ENCODE data around the gene ZNF277.

ZNF277 gene

GRCh38 chr7:112174192-112174591, 32.3 kb upstream of the ZNF277 start:
- Mint-ChIP-seq H3K4me1 (no peaks in the 10 kb centered on the region), H3K27ac (no peak overlapping the region)

GRCh38 chr7:112176241-112176640, 30.3 kb upstream of the ZNF277 start:
- no peaks in the 10 kb centered on the region for H3K36me3 Mint-ChIP-seq
- no peak overlapping the region for H3K4me3 Mint-ChIP-seq
- H3K27ac Mint-ChIP-seq, result no peak overlapping the region
- H3K27me3 Mint-ChIP-seq, result peaks cover 16 to 26% of the 10 kb centered on the region in 2 donors
- no peaks in the 10 kb centered on the region for H3K4me1 Mint-ChIP-seq
- ATAC-seq (replicated peaks) (no peak), DNase-seq (no peak)
- no peaks in the 10 kb centered on the region for H3K9me3 Mint-ChIP-seq

More at GRCh38 chr7:112174192-112174591, 32.3 kb upstream of the ZNF277 start:
- Mint-ChIP-seq H3K27me3 (peaks cover 9 to 26% of the 10 kb centered on the region in 2 donors), H3K36me3 (no peaks in the 10 kb centered on the region), H3K9me3 (no peaks in the 10 kb centered on the region), H3K4me3 (no peak overlapping the region)
- DNase-seq (no peak), ATAC-seq (replicated peaks) (no peak)

- ATAC-seq (replicated peaks), result no peak
- H3K27me3 Mint-ChIP-seq, result peaks cover 16 to 26% of the 10 kb centered on the region in 2 donors
- no peaks in the 10 kb centered on the region for H3K36me3 Mint-ChIP-seq
- H3K4me3 Mint-ChIP-seq, result no peak overlapping the region
- no peak overlapping the region for H3K27ac Mint-ChIP-seq
- H3K9me3 Mint-ChIP-seq, result no peaks in the 10 kb centered on the region
- DNase-seq, result no peak
- H3K4me1 Mint-ChIP-seq, result no peaks in the 10 kb centered on the region
Measured at GRCh38 chr7:112176693-112177415, 29.6 kb upstream of the ZNF277 start.

- ATAC-seq (replicated peaks) (no peak), DNase-seq (no peak)
- H3K4me3 Mint-ChIP-seq, result no peak overlapping the region
- H3K9me3 Mint-ChIP-seq, result no peaks in the 10 kb centered on the region
- H3K4me1 Mint-ChIP-seq, result no peaks in the 10 kb centered on the region
- H3K27me3 Mint-ChIP-seq, result peaks cover 8 to 21% of the 10 kb centered on the region in 2 donors
- no peaks in the 10 kb centered on the region for H3K36me3 Mint-ChIP-seq
- H3K27ac Mint-ChIP-seq, result no peak overlapping the region
Measured at GRCh38 chr7:112180223-112180622, 26.3 kb upstream of the ZNF277 start.

GRCh38 chr7:112182749-112183148, 23.7 kb upstream of the ZNF277 start:
- ATAC-seq (replicated peaks) (no peak), DNase-seq (no peak)
- Mint-ChIP-seq H3K9me3 (no peaks in the 10 kb centered on the region), H3K27ac (no peak overlapping the region), H3K4me3 (no peak overlapping the region), H3K4me1 (peaks cover 0 to 1% of the 10 kb centered on the region in 2 donors), H3K36me3 (no peaks in the 10 kb centered on the region), H3K27me3 (peaks cover 8 to 16% of the 10 kb centered on the region in 2 donors)

GRCh38 chr7:112183266-112183665, 23.2 kb upstream of the ZNF277 start:
- H3K4me1 Mint-ChIP-seq, result peaks cover 0 to 1% of the 10 kb centered on the region in 2 donors
- H3K27ac Mint-ChIP-seq, result no peak overlapping the region
- no peaks in the 10 kb centered on the region for H3K36me3 Mint-ChIP-seq
- no peak for ATAC-seq (replicated peaks)
- no peak overlapping the region for H3K4me3 Mint-ChIP-seq
- no peak for DNase-seq
- H3K27me3 Mint-ChIP-seq, result peaks cover 8 to 11% of the 10 kb centered on the region in 2 donors
- H3K9me3 Mint-ChIP-seq, result no peaks in the 10 kb centered on the region

- H3K27me3 Mint-ChIP-seq, result peaks cover 8 to 11% of the 10 kb centered on the region in 2 donors
- peaks cover 0 to 1% of the 10 kb centered on the region in 2 donors for H3K4me1 Mint-ChIP-seq
- no peaks in the 10 kb centered on the region for H3K36me3 Mint-ChIP-seq
- H3K27ac Mint-ChIP-seq, result no peak overlapping the region
- H3K4me3 Mint-ChIP-seq, result no peak overlapping the region
- ATAC-seq (replicated peaks) (no peak), DNase-seq (no peak)
- no peaks in the 10 kb centered on the region for H3K9me3 Mint-ChIP-seq
Measured at GRCh38 chr7:112184455-112184854, 22.0 kb upstream of the ZNF277 start.

- no peaks in the 10 kb centered on the region for H3K9me3 Mint-ChIP-seq
- H3K36me3 Mint-ChIP-seq, result no peaks in the 10 kb centered on the region
- H3K27ac Mint-ChIP-seq, result no peak overlapping the region
- H3K27me3 Mint-ChIP-seq, result peaks cover 12 to 14% of the 10 kb centered on the region in 2 donors
- H3K4me3 Mint-ChIP-seq, result no peak overlapping the region
- ATAC-seq (replicated peaks) (no peak), DNase-seq (no peak)
- peaks cover 0 to 1% of the 10 kb centered on the region in 2 donors for H3K4me1 Mint-ChIP-seq
Measured at GRCh38 chr7:112185005-112185834, 21.3 kb upstream of the ZNF277 start.

GRCh38 chr7:112186300-112186699, 20.2 kb upstream of the ZNF277 start:
- no peaks in the 10 kb centered on the region for H3K9me3 Mint-ChIP-seq
- no peak overlapping the region for H3K4me3 Mint-ChIP-seq
- no peak overlapping the region for H3K27ac Mint-ChIP-seq
- ATAC-seq (replicated peaks), result no peak
- peaks cover 0 to 1% of the 10 kb centered on the region in 2 donors for H3K4me1 Mint-ChIP-seq
- no peak for DNase-seq
- H3K36me3 Mint-ChIP-seq, result no peaks in the 10 kb centered on the region
- H3K27me3 Mint-ChIP-seq, result peaks cover 6 to 8% of the 10 kb centered on the region in 2 donors

GRCh38 chr7:112188257-112188656, 18.2 kb upstream of the ZNF277 start:
- no peak overlapping the region for H3K27ac Mint-ChIP-seq
- peaks cover 6 to 8% of the 10 kb centered on the region in 2 donors for H3K27me3 Mint-ChIP-seq
- no peaks in the 10 kb centered on the region for H3K36me3 Mint-ChIP-seq
- peaks cover 0 to 1% of the 10 kb centered on the region in 2 donors for H3K4me1 Mint-ChIP-seq
- DNase-seq (no peak), ATAC-seq (replicated peaks) (no peak)
- no peaks in the 10 kb centered on the region for H3K9me3 Mint-ChIP-seq
- no peak overlapping the region for H3K4me3 Mint-ChIP-seq

- ATAC-seq (replicated peaks) (no peak), DNase-seq (no peak)
- Mint-ChIP-seq H3K4me3 (no peak overlapping the region), H3K9me3 (peaks cover 3% of the 10 kb centered on the region in 2 donors), H3K4me1 (peaks cover 0 to 1% of the 10 kb centered on the region in 2 donors), H3K36me3 (no peaks in the 10 kb centered on the region), H3K27me3 (peaks cover 13 to 16% of the 10 kb centered on the region in 2 donors), H3K27ac (no peak overlapping the region)
Measured at GRCh38 chr7:112189691-112190090, 16.8 kb upstream of the ZNF277 start.

- H3K27ac Mint-ChIP-seq, result no peak overlapping the region
- H3K4me3 Mint-ChIP-seq, result no peak overlapping the region
- no peak for DNase-seq
- H3K27me3 Mint-ChIP-seq, result peaks cover 13 to 16% of the 10 kb centered on the region in 2 donors
- peaks cover 0 to 1% of the 10 kb centered on the region in 2 donors for H3K4me1 Mint-ChIP-seq
- no peak for ATAC-seq (replicated peaks)
- H3K9me3 Mint-ChIP-seq, result peaks cover 3% of the 10 kb centered on the region in 2 donors
- no peaks in the 10 kb centered on the region for H3K36me3 Mint-ChIP-seq
Measured at GRCh38 chr7:112190120-112190519, 16.4 kb upstream of the ZNF277 start.

- ATAC-seq (replicated peaks), result no peak
- no peak overlapping the region for H3K27ac Mint-ChIP-seq
- DNase-seq, result no peak
- H3K4me3 Mint-ChIP-seq, result no peak overlapping the region
- H3K27me3 Mint-ChIP-seq, result peaks cover 21 to 23% of the 10 kb centered on the region in 2 donors
- no peaks in the 10 kb centered on the region for H3K36me3 Mint-ChIP-seq
- H3K9me3 Mint-ChIP-seq, result peaks cover 3% of the 10 kb centered on the region in 2 donors
- no peaks in the 10 kb centered on the region for H3K4me1 Mint-ChIP-seq
Measured at GRCh38 chr7:112192236-112193154, 14.0 kb upstream of the ZNF277 start.

GRCh38 chr7:112193915-112194502, 12.5 kb upstream of the ZNF277 start:
- Mint-ChIP-seq H3K9me3 (peaks cover 3% of the 10 kb centered on the region in 2 donors), H3K27me3 (peaks cover 23 to 30% of the 10 kb centered on the region in 2 donors), H3K27ac (no peak overlapping the region), H3K4me3 (no peak overlapping the region), H3K4me1 (no peaks in the 10 kb centered on the region), H3K36me3 (no peaks in the 10 kb centered on the region)
- ATAC-seq (replicated peaks), result no peak
- no peak for DNase-seq
